Measurements from ENCODE around the gene HDGF. TPM values are rescaled to one million over a fixed set of nuclear protein-coding genes. Genes with fewer than 3 reads are reported as not detected.

HDGF gene
- total RNA-seq, 2 experiments from 2014 or later, result 282 to 283 TPM

DNA sequence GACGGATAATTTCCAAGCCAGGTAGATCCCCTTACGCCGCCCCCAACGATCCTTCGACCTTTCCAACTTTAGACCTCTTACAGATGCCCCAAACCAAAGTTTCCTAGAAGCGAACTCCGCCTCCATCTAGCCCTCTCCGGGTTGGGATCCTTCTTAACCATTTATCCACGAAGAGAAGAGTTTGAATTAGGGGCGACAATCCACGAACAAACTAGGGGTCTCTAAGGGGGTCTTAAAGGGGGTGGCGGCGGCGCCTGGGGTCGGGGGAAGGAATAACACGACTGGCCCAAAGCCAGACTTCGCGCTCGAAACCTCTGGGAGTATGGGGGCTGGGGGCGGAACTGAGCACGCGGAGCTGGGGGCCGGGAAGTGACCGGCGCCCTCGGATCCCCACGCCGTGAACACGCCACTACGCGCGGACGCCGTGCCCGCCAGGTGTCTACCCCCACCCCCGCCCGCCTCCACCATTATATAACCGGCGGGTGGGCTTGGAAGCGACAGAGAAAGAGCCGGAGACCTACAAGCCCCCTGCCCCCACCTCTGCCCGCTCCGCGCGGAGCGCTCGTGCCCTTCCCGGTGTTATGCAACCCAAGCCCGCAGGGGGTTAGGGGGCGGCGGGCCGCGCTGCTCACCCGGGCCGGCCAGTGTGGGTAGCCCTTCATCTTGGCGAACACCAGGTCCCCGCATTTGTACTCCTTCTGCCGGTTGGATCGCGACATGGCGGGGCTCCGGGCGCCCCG is 594 bp downstream of the HDGF start:
- intact Hi-C loops (cut with micrococcal nuclease), result loop anchor here (1.0 kb wide), 4 partner anchors 10 to 65 kb away; partner anchors contain the start of genes ISG20L2, METTL25B, MRPL24 and PRCC
- peak overlapping the region; percentile 99 for H3K4me3 Mint-ChIP-seq
- H3K27ac Mint-ChIP-seq, result peak overlapping the region; percentile 97
- CTCF ChIA-PET, result interaction anchor here (4.0 kb wide), 1 partner anchor 23 kb away, joined by 48 read pairs; the partner anchor contains the start of genes ISG20L2 and METTL25B
- no peaks in the 10 kb centered on the region for H3K27me3 Mint-ChIP-seq (ENCODE audit: low read depth)
- H3K36me3 Mint-ChIP-seq (ENCODE audit: low read depth), result peaks cover 31% of the 10 kb centered on the region
- peak; percentile 49 for DNase-seq
- H3K4me1 Mint-ChIP-seq (ENCODE audit: low read depth), result peaks cover 37% of the 10 kb centered on the region
- no peaks in the 10 kb centered on the region for H3K9me3 Mint-ChIP-seq

DNA sequence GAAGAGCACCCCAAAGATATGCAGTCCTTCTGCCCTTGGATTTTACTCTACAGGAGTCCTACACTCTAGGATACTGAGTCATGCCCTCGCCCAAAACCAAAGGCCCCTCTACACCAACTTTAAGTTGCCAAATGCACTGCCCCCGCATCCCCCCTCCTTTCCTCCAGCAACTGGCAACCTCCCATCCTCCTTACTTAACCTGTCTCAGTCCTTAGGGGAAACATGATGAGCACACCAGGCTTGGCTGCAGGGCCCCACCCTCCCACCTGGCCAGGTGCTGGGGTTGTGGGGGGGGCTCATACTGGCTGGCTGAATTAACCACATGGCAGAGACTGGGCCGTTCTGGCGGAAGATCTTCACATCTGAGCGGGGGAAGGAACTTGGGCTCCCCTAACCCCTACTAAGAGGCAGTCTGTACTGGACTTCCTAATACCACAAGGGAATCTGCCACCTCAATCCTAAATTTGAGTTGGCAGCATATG is 1.2 kb downstream of the HDGF start:
- no peaks in the 10 kb centered on the region for H3K27me3 Mint-ChIP-seq (ENCODE audit: low read depth)
- peak; percentile 62 for DNase-seq
- peaks cover 42% of the 10 kb centered on the region for H3K4me1 Mint-ChIP-seq (ENCODE audit: low read depth)
- CTCF ChIA-PET, result interaction anchor here (1.1 to 4.0 kb wide), 2 partner anchors 22 to 88 kb away, joined by 3 to 48 read pairs; partner anchors contain the start of genes ISG20L2 and METTL25B
- intact Hi-C loops (cut with micrococcal nuclease), result no loop called here
- peak overlapping the region; percentile 99 for H3K4me3 Mint-ChIP-seq
- peak overlapping the region; percentile 97 for H3K27ac Mint-ChIP-seq
- peaks cover 38% of the 10 kb centered on the region for H3K36me3 Mint-ChIP-seq (ENCODE audit: low read depth)
- no peaks in the 10 kb centered on the region for H3K9me3 Mint-ChIP-seq

DNA sequence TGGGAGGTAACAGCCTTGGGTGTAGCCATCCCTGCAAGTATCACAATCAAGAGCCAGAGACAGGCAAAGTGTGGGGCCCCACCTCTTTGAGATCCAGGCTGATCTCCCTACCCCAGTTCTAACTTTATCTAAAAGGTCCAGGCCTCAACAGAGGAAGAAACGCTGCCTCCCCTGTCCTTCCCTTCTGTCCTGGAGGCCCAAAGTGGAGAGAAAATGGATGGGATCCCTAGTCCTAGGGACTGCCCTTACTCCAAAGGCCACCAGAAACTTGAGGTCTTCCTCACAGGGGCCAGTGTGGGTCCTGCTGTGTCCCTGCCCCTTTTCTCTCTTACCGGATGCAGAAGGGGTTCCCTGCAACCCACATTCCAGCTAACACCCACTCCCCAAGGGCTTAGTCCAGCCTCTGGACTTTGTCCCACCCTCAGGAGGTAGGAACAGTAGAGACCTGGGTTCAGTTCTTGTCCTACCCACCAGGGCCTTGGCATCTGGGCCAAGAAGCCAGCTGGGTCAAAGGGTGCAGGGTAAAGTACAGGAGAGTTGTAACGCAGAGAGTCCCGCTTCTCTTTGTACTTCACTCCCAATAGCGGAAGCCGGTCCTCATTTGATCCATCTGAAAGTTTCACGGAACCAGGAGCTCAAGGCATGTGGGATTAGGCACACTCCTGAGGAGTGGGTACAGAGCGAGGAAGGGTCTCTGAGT is 1.9 kb downstream of the HDGF start:
- CTCF ChIA-PET, result interaction anchor here (1.1 to 4.0 kb wide), 2 partner anchors 22 to 89 kb away, joined by 3 to 48 read pairs; partner anchors contain the start of genes ISG20L2 and METTL25B

DNA sequence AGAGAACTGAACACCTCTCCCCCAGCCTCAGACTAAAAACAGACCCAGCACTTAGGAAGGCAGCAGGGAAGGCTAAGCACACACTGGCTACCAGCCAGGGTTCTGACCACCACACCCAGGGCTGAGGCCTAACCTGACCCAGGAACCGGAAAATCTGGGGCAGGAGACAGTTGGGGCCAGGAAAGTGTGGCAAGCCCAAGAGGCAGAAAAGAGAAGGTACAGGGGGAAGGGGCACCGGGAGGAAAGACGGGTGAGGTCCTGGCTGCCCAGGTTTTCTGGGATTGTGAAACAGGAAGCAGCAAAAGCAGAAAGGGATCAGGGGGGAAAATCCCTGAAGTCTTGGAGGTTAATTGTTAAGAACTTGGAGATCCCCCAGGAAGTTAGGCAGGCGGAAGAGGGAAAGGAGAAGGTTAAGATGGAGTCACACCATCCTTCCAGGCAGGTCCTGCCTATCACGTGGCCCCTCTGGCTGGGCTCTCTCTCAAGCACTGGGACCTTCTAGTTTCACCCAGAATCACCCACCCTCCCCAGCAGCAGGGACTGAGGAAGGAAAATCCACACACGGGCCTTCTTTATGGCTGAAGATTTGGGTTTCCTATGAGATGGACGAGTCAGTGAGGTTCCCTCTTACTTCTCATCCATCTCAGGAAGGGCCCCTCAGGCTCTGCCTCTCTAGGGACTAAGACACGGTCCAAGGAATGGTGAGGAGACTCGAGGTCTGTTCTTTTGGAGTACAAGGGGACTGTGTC is 2.6 kb downstream of the HDGF start:
- intact Hi-C loops (cut with micrococcal nuclease), result loop anchor here (10.0 kb wide), 1 partner anchor 244 kb away; the partner anchor contains the start of gene MEF2D
- Mint-ChIP-seq H3K9me3 (no peaks in the 10 kb centered on the region), H3K4me1 (ENCODE audit: low read depth) (peaks cover 39% of the 10 kb centered on the region), H3K36me3 (ENCODE audit: low read depth) (peaks cover 45% of the 10 kb centered on the region), H3K27ac (peak overlapping the region; percentile 97), H3K27me3 (ENCODE audit: low read depth) (no peaks in the 10 kb centered on the region), H3K4me3 (peak overlapping the region; percentile 99)
- CTCF ChIA-PET, result interaction anchor here (1.2 kb wide), 1 partner anchor 58 kb away, joined by 3 read pairs; no protein-coding TSS in a partner anchor
- peak; percentile 44 for DNase-seq

More for the DNA sequence above, 1.9 kb downstream of the HDGF start:
- peak overlapping the region; percentile 99 for H3K4me3 Mint-ChIP-seq
- no peaks in the 10 kb centered on the region for H3K9me3 Mint-ChIP-seq
- no peak for DNase-seq
- H3K4me1 Mint-ChIP-seq (ENCODE audit: low read depth), result peaks cover 39% of the 10 kb centered on the region
- intact Hi-C loops (cut with micrococcal nuclease), result loop anchor here (10.0 kb wide), 1 partner anchor 245 kb away; the partner anchor contains the start of gene MEF2D
- H3K27ac Mint-ChIP-seq, result peak overlapping the region; percentile 97
- H3K36me3 Mint-ChIP-seq (ENCODE audit: low read depth), result peaks cover 42% of the 10 kb centered on the region
- no peaks in the 10 kb centered on the region for H3K27me3 Mint-ChIP-seq (ENCODE audit: low read depth)

DNA sequence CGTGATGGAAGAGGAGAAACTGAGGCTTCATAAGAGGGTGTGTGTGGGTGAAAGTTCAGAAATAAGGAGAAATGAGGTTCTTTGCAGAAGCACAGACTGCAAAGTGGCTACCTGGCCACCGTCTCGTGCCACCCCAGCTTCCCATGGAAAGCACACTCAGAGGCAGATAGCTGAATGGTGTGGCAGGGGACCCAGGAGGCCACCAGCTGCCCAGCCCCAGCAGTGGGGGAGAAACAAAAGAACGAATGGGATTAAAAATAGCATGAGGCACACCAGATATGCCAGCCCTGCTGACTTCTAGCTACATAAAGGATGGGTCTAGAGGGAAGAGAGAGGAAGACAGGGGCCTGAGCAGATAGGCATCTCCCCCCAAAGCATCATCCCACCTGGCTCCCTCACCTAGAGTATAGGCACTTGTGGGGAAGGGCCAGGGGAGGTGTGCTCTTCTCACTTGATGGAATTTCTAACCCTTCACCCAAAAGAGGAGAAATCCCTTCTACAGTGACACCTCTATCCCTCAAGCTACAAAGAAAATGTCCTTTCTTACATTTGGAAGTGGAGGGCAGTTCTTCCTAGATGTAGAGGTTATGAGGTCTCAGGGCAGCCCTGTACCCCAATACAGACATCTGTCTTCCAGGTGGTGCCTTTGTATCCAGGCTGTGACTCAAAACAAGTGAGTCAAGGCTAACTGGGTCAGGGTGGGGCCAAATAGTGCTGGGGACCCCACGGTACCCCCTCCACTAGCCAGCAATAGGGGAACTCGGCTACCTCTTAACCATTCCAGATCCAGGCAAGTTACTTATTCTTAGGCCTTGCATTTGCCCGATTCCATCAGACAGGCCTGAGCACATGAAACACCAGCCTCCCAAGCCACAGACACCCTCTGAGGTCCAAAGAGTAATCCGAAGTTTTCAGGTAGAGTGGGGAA is 3.5 kb downstream of the HDGF start:
- CTCF ChIA-PET, result interaction anchor here (0.9 to 1.9 kb wide), 4 partner anchors 8 to 58 kb away, joined by 3 to 9 read pairs (median 4); no protein-coding TSS in a partner anchor
- DNase-seq, result no peak
- intact Hi-C loops (cut with micrococcal nuclease), result loop anchor here (10.0 kb wide), 1 partner anchor 243 kb away; the partner anchor contains the start of gene MEF2D
- peaks cover 37% of the 10 kb centered on the region for H3K4me1 Mint-ChIP-seq (ENCODE audit: low read depth)
- peaks cover 48% of the 10 kb centered on the region for H3K36me3 Mint-ChIP-seq (ENCODE audit: low read depth)
- peak overlapping the region; percentile 99 for H3K4me3 Mint-ChIP-seq
- no peaks in the 10 kb centered on the region for H3K27me3 Mint-ChIP-seq (ENCODE audit: low read depth)
- H3K9me3 Mint-ChIP-seq, result no peaks in the 10 kb centered on the region
- H3K27ac Mint-ChIP-seq, result peak overlapping the region; percentile 97

DNA sequence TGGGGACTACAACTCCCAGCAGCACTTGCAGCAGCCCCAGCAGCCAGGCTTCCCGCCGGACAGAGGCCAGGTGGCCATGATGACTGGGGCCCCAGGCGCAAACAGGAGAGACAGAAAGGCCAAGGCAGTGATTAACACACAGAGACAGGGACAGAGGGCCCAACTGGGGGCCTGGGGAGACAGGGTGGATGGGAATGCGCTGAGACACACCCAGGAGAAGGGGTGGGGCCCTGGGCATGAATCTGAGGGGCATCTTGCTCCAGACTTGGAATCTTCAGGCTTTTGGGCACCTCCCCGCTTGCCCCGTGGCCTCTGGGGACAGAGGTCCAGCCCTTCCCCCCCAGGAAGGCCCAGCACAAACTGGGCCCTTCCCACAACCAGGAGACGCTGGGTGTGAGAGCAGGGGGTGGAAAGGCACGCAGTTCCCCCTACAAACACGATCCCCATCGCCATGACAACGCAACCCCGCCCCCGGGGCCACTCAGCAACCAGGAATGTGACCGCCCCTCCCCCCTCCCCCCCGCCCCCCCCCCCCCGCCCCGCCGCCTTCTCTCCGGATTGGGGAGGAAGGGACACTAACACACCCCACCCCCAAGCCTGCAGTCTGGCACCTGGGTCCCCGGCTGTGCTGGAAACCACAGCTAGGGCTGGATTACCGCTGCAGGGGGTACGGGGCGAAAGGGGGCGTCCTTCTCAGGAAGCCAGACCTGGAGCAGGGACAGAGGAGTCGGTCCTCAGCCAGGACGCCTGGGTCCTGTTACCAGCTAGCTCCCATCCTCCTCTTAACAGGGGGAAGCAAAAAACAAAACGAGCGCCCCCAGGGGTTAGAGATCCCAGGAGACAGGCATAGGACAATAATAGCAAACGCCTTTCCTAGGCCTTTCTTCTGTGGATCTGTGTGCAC is 4.5 kb downstream of the HDGF start:
- Mint-ChIP-seq H3K9me3 (no peaks in the 10 kb centered on the region), H3K27ac (peak overlapping the region; percentile 97), H3K27me3 (ENCODE audit: low read depth) (no peaks in the 10 kb centered on the region), H3K36me3 (ENCODE audit: low read depth) (peaks cover 56% of the 10 kb centered on the region), H3K4me3 (peak overlapping the region; percentile 99), H3K4me1 (ENCODE audit: low read depth) (peaks cover 42% of the 10 kb centered on the region)
- intact Hi-C loops (cut with micrococcal nuclease), result loop anchor here (10.0 kb wide), 1 partner anchor 242 kb away; the partner anchor contains the start of gene MEF2D
- peak; percentile 69 for DNase-seq
- CTCF ChIA-PET, result interaction anchor here (0.9 to 1.9 kb wide), 5 partner anchors 10 to 58 kb away, joined by 3 to 9 read pairs (median 3); no protein-coding TSS in a partner anchor

DNA sequence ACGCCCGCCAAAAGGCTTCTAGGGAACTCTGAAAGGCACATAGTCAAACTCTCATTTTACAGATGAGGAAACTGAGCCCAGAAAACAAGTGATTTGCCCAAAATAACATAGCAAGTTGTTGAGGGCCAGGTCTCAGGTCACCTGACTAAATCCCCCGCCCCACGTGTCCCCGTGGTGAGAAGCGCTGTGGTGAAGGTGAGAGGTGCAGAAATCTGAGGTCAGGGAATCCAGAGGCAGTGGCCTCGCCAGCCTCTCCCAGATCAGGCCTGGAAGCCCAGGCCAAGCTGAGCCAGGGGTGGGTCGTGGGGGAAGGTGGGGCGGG is 5.1 kb downstream of the HDGF start:
- peaks cover 62% of the 10 kb centered on the region for H3K36me3 Mint-ChIP-seq (ENCODE audit: low read depth)

DNA sequence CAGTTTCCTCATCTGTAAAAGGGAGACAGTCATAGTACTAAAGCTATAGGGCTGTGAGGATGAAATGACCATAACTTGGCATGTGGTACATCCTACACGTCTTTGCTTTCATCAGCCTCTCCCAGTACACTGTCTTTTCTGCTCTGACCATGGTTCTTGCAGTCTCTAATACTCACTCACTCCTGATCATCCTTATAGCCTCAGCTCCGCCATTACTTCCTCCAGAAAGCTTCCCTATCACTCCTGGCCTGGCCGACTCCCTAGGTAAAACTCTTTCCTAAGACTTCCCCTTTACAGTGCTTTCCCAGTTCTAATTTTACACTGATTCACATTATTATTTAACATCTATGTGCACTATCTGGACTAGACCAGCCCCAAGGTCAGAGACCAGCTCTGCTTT is 5.6 kb downstream of the HDGF start:
- H3K9me3 Mint-ChIP-seq, result no peaks in the 10 kb centered on the region
- CTCF ChIA-PET, result interaction anchor here (1.0 to 1.9 kb wide), 3 partner anchors 20 to 57 kb away, joined by 3 to 4 read pairs (median 3); no protein-coding TSS in a partner anchor

More for the DNA sequence above, 5.1 kb downstream of the HDGF start:
- Mint-ChIP-seq H3K27ac (peak overlapping the region; percentile 89), H3K4me1 (ENCODE audit: low read depth) (peaks cover 48% of the 10 kb centered on the region), H3K27me3 (ENCODE audit: low read depth) (no peaks in the 10 kb centered on the region), H3K4me3 (peak overlapping the region; percentile 99), H3K9me3 (no peaks in the 10 kb centered on the region)
- no peak for DNase-seq
- CTCF ChIA-PET, result interaction anchor here (1.0 to 1.9 kb wide), 2 partner anchors 22 to 58 kb away, joined by 3 to 4 read pairs; no protein-coding TSS in a partner anchor
- intact Hi-C loops (cut with micrococcal nuclease), result loop anchor here (10.0 kb wide), 1 partner anchor 242 kb away; the partner anchor contains the start of gene MEF2D

DNA sequence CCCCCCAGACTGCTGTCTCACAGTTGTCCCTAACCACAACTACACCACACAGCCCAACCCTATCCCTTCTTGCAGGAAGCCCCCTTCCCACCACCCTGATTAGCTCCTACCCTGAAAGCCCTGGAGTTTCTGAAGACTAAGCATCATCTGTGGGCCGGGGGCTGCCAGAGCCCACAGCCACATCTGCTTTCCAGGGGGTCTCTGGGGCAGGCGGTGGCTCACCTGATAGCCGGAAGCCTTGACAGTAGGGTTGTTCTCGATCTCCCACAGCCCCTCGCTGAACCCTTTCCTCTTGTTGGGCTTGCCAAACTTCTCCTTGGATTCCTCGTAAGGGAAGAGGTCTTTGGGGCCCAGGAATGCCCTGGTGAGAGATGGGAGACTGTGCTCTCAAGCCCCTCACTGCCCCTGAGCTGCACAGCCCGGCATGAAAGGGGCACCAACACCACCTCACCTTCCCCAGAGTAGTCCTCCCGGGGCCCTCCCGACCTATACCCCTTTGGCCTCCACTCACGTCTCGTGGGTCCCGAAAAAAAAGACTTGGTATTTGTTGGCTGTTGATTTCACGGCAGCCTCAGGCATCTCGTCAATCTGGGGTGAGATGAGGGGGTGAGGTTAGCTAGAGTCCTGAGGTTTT is 6.6 kb downstream of the HDGF start:
- Mint-ChIP-seq H3K4me3 (no peak overlapping the region), H3K27ac (peak overlapping the region; percentile 32), H3K36me3 (ENCODE audit: low read depth) (peaks cover 64% of the 10 kb centered on the region), H3K9me3 (no peaks in the 10 kb centered on the region), H3K27me3 (ENCODE audit: low read depth) (no peaks in the 10 kb centered on the region), H3K4me1 (ENCODE audit: low read depth) (peaks cover 53% of the 10 kb centered on the region)
- no peak for DNase-seq
- intact Hi-C loops (cut with micrococcal nuclease), result loop anchor here (10.0 kb wide), 1 partner anchor 240 kb away; the partner anchor contains the start of gene MEF2D
- CTCF ChIA-PET, result interaction anchor here (1.1 kb wide), 1 partner anchor 19 kb away, joined by 3 read pairs; no protein-coding TSS in a partner anchor

More for the DNA sequence above, 5.6 kb downstream of the HDGF start:
- Mint-ChIP-seq H3K27ac (peak overlapping the region; percentile 89), H3K4me3 (no peak overlapping the region), H3K27me3 (ENCODE audit: low read depth) (no peaks in the 10 kb centered on the region), H3K36me3 (ENCODE audit: low read depth) (peaks cover 64% of the 10 kb centered on the region), H3K4me1 (ENCODE audit: low read depth) (peaks cover 50% of the 10 kb centered on the region)
- intact Hi-C loops (cut with micrococcal nuclease), result loop anchor here (10.0 kb wide), 1 partner anchor 241 kb away; the partner anchor contains the start of gene MEF2D
- no peak for DNase-seq
